Measurements from ENCODE around the gene NAA60. TPM values are rescaled to one million over a fixed set of nuclear protein-coding genes. Genes with fewer than 3 reads are reported as not detected.
A peak's percentile ranks its signal among the peaks of the same experiment; 100 is the strongest.

Gene NAA60
- total RNA-seq, 1 donor from 2014 or later, result 38.2 TPM

DNA sequence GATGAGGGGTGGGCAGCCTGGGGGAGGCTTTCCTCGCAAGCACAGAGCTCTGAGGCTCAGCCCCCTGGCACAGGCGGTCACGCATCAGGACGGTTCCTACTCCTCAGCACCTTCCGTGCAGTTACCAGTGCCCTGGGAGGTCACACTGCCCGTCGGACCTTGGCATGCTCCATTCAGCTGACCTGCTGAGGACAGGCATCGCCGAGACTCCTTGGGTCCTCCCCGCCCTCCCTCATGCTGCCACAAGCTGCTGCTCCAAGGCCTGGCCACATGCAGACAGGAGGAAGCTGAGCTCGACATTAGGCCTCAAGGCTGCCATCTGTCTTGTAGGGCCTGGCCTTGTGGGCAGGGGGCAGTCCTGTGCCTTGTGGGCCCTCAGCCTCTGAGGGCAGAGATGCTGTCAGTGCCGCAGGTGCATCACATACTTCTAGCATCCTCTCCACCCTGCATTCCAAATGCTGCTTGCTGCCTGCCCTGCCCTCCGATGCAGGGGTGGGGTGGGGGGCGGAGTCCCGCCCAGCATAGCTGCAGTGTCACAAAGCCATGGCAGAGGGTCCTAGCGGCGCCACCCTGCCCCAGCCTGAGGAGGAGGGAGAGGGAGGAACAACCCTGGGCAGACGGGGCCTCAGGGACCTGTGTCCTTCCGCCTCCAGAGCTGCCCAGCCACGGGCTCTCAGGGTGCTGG lies 42.5 kb downstream of the NAA60 start:
- no peak for DNase-seq
- H3K27ac ChIP-seq (replicated peaks), result peak overlapping the region; percentile 56
- no peak overlapping the region for H3K4me3 ChIP-seq
- intact Hi-C loops (cut with micrococcal nuclease), result no loop called here
- peaks cover 71% of the 10 kb centered on the region for H3K36me3 ChIP-seq
- peaks cover 29% of the 10 kb centered on the region for H3K4me1 ChIP-seq
- no peaks in the 10 kb centered on the region for H3K9me3 ChIP-seq (replicated peaks)
- TF ChIP-seq, protein P1, sequence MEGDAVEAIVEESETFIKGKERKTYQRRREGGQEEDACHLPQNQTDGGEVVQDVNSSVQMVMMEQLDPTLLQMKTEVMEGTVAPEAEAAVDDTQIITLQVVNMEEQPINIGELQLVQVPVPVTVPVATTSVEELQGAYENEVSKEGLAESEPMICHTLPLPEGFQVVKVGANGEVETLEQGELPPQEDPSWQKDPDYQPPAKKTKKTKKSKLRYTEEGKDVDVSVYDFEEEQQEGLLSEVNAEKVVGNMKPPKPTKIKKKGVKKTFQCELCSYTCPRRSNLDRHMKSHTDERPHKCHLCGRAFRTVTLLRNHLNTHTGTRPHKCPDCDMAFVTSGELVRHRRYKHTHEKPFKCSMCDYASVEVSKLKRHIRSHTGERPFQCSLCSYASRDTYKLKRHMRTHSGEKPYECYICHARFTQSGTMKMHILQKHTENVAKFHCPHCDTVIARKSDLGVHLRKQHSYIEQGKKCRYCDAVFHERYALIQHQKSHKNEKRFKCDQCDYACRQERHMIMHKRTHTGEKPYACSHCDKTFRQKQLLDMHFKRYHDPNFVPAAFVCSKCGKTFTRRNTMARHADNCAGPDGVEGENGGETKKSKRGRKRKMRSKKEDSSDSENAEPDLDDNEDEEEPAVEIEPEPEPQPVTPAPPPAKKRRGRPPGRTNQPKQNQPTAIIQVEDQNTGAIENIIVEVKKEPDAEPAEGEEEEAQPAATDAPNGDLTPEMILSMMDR (IDR thresholded peaks at IDR 0.05; ENCODE audit: borderline replicate concordance), result no peak
- no peaks in the 10 kb centered on the region for H3K27me3 ChIP-seq (ENCODE audit: low read depth)

DNA sequence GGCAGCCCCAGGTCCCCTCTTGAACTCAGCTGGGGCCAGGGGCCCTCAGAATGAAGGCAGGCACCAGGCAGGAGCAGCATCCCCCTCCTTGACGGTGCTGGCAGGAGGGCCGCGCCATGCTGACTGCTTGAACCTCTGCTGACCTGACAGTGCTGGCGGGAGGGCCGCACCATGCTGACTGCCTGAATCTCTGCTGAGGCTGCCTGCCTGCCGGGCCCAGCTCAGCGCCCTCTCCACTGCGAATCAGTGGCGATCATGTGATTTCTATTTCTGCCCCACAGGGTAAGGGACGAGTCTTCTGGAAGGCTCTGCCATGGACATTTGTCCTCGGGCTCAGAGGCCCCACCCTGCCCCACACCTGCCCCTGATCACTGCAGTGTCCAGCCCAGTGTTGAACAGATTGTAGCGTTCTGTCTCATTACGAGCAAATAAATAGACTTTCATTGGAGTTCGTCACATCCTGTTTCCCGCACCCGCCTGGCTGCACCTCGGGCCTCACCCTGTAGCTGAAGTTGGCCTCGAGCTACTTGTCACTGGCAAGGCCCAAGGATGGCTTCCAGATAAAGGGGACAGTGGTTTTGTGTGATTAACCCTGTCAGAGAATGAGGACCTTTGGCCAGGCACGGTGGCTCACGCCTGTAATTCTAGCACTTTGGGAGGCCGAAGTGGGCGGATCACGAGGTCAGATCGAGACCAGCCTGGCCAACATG lies 43.2 kb downstream of the NAA60 start:
- Histone ChIP-seq H3K36me3 (peaks cover 64% of the 10 kb centered on the region), H3K4me3 (no peak overlapping the region), H3K4me1 (peaks cover 29% of the 10 kb centered on the region), H3K27me3 (ENCODE audit: low read depth) (no peaks in the 10 kb centered on the region), H3K27ac (replicated peaks) (peak overlapping the region; percentile 56), H3K9me3 (replicated peaks) (no peaks in the 10 kb centered on the region)
- no peak for DNase-seq
- intact Hi-C loops (cut with micrococcal nuclease), result no loop called here
- TF ChIP-seq, protein P1 (IDR thresholded peaks at IDR 0.05; ENCODE audit: borderline replicate concordance), result no peak

DNA sequence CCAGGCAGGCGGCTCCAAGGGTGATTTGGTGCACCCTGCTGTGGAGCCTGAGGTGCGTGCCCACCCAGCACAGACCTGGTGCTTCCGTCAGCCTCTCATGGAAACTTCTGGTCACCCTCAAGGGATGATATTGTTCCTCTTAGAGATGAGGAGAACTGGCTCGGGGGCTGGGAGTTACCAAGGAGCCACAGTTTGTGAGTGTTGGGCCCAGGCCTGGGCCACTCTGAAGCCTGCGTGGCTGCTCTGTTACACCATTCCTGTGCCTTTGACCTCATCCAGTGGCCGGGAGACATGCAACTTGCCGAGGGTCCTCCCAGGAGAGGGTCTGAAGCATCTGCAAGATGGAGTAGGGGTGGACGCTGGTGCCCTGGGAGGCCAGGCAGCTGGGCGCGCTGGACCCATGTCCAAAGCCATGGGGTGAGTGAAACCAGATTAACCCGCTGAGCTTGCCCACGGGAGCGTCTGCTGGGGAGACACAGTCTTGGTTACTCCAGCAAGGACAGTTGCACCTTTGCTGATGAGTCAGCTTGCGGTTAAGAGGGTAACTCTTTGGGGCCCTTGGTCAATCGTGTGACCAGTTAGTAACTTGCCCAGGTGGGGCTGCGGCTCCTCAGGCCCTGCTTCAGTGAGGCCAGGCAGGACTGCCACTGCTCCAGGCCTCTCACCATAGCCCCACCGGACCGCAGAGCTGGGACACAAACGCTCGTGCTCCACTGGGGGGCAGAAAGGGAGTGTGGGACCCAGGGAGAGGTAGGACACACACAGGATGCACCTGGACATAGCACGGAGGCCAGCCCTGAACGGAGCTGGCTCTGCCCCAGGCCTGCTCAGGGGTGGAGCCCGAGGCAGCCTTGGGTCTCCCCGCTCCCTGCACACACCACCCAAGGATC lies 44.3 kb downstream of the NAA60 start:
- intact Hi-C loops (cut with micrococcal nuclease), result no loop called here
- Histone ChIP-seq H3K36me3 (peaks cover 53% of the 10 kb centered on the region), H3K4me3 (no peak overlapping the region), H3K4me1 (peaks cover 31% of the 10 kb centered on the region), H3K27me3 (ENCODE audit: low read depth) (no peaks in the 10 kb centered on the region), H3K27ac (replicated peaks) (no peak overlapping the region), H3K9me3 (replicated peaks) (no peaks in the 10 kb centered on the region)
- DNase-seq, result no peak
- TF ChIP-seq, protein P1 (IDR thresholded peaks at IDR 0.05; ENCODE audit: borderline replicate concordance), result no peak

DNA sequence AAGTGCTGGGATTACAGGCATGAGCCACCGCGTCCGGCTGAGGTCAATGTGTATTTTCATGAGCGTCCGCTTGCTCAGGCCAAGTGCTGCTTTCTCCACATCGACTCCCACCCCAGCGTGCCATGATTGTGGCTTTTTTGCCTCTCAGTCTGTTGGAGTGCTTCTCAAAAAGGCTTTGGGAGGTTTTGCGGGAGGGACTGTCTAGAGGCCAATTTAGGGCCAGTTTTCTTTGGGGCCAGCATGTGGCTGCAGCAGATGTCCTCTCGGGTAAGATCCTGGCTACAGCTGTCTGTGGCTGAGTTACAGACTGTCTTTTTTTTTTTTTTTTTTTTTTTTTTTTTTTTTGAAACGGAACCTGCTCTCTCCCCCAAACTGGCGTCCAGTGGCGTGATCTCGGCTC lies 45.3 kb downstream of the NAA60 start:
- intact Hi-C loops (cut with micrococcal nuclease), result no loop called here
- DNase-seq, result no peak
- Histone ChIP-seq H3K27ac (replicated peaks) (no peak overlapping the region), H3K4me3 (no peak overlapping the region), H3K27me3 (ENCODE audit: low read depth) (no peaks in the 10 kb centered on the region), H3K36me3 (peaks cover 43% of the 10 kb centered on the region), H3K4me1 (peaks cover 36% of the 10 kb centered on the region), H3K9me3 (replicated peaks) (no peaks in the 10 kb centered on the region)
- TF ChIP-seq, protein P1 (IDR thresholded peaks at IDR 0.05; ENCODE audit: borderline replicate concordance), result no peak

DNA sequence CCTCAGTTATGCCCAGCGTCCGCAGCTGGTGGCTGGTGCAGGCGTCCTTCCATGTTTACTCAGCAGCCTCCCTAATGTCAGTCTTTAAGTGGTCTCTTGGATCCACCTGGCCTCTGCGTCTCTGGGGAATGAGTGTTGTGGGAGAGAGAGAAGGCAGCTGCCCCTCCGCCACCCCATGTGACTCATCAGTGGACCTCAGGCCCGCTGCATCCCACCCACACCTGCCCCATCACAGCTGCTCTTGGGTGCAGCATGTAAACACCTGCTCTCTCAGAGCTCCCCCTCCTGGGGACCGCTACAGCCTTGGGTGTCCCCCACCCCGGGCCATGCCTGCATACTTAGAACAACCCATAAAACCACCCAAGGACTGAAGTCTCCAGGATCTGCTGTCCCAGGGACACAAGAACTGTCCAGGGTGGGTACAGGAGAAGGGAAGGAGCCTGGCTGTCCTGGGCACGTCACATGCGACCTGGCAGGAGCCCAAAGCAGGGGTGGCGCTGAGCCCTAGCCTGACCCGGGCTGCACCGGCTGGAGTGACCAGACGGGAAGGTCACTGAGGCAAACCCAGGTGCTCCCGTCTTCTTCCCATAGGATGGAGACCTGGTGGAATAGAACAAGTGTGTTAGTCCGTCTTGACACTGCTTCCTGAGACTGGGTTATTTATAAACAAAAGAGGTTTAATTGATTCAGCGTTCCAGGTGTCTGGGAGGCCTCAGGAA lies 47.6 kb downstream of the NAA60 start:
- Histone ChIP-seq H3K27me3 (ENCODE audit: low read depth) (no peaks in the 10 kb centered on the region), H3K36me3 (peaks cover 20% of the 10 kb centered on the region), H3K4me3 (no peak overlapping the region), H3K4me1 (peaks cover 32% of the 10 kb centered on the region), H3K9me3 (replicated peaks) (no peaks in the 10 kb centered on the region), H3K27ac (replicated peaks) (no peak overlapping the region)
- intact Hi-C loops (cut with micrococcal nuclease), result no loop called here
- DNase-seq, result no peak
- TF ChIP-seq, protein P1 (IDR thresholded peaks at IDR 0.05; ENCODE audit: borderline replicate concordance), result peak; percentile 18

Data from left ventricle myocardium inferior (tissue), 1 donor.